SK-N-SH treated with all-trans-retinoic acid at 6 μM for 48 hours (cell line): ENCODE data around the gene SNRPA1.

Source experiments
- ATAC-seq: fragments of 200-7000 bp; cut with Tn5 transposase; 3 replicates; pipeline ENCODE4 v1.9.1; 2020; ENCODE audit warnings: mild to moderate bottlenecking, moderate library complexity
- ARNTL ChIP-seq: fragments of 450-650 bp; formaldehyde crosslinking; IDR thresholded peaks from 2 replicates; pipeline ENCODE4 v1.5.0; 2020; ENCODE audit warnings: low read depth, mild to moderate bottlenecking, moderate library complexity, borderline replicate concordance
- BACH2 ChIP-seq: fragments of 250-450 bp; sonication (Bioruptor Pico); IDR thresholded peaks from 2 replicates; pipeline ENCODE4 v1.9.0; 2021; ENCODE audit warnings: mild to moderate bottlenecking, borderline replicate concordance
- CSDC2 ChIP-seq: fragments of 250-450 bp; sonication (Bioruptor Pico); IDR thresholded peaks from 2 replicates; pipeline ENCODE4 v1.5.0; 2020; ENCODE audit warnings: mild to moderate bottlenecking, moderate library complexity
- ESRRG ChIP-seq: fragments of 250-450 bp; sonication (Bioruptor Pico); IDR thresholded peaks from 2 replicates; pipeline ENCODE4 v1.6.1; 2021; ENCODE audit warnings: mild to moderate bottlenecking
- GLIS3 ChIP-seq: fragments of 250-450 bp; sonication (Bioruptor Pico); IDR thresholded peaks from 2 replicates; pipeline ENCODE4 v1.5.0; 2020; ENCODE audit warnings: mild to moderate bottlenecking, moderate library complexity
- ISL1 ChIP-seq: fragments of 250-450 bp; sonication (Bioruptor Pico); IDR thresholded peaks from 2 replicates; pipeline ENCODE4 v2.1.2; 2022; ENCODE audit warnings: mild to moderate bottlenecking, moderate library complexity
- OSR1 ChIP-seq: fragments of 250-450 bp; sonication (Bioruptor Pico); IDR thresholded peaks from 2 replicates; pipeline ENCODE4 v1.8.0; 2022; ENCODE audit warnings: moderate library complexity, mild to moderate bottlenecking, inconsistent platforms
- POU6F1 ChIP-seq: fragments of 250-450 bp; sonication (Bioruptor Pico); IDR thresholded peaks from 2 replicates; pipeline ENCODE4 v1.8.0; 2021; ENCODE audit warnings: low read depth, mild to moderate bottlenecking, moderate library complexity, borderline replicate concordance
- PPARA ChIP-seq: fragments of 250-450 bp; sonication (Bioruptor Pico); IDR thresholded peaks from 2 replicates; pipeline ENCODE4 v1.5.0; 2020; ENCODE audit warnings: mild to moderate bottlenecking, borderline replicate concordance
- RARB ChIP-seq: fragments of 250-450 bp; sonication (Bioruptor Pico); IDR thresholded peaks from 2 replicates; pipeline ENCODE4 v1.8.0; 2021; ENCODE audit warnings: mild to moderate bottlenecking, moderate library complexity
- SNAI2 ChIP-seq: fragments of 250-450 bp; sonication (Bioruptor Pico); IDR thresholded peaks from 2 replicates; pipeline ENCODE4 v1.5.0; 2020; ENCODE audit warnings: mild to moderate bottlenecking, moderate library complexity
- TCF4 ChIP-seq: fragments of 250-450 bp; sonication (Bioruptor Pico); IDR thresholded peaks from 2 replicates; pipeline ENCODE4 v1.8.0; 2021; ENCODE audit warnings: mild to moderate bottlenecking, moderate library complexity, borderline replicate concordance
- TOX ChIP-seq: fragments of 250-450 bp; sonication (Bioruptor Pico); IDR thresholded peaks from 2 replicates; pipeline ENCODE4 v1.8.0; 2021; ENCODE audit warnings: mild to moderate bottlenecking, moderate library complexity, borderline replicate concordance
- TSHZ2 ChIP-seq: fragments of 250-450 bp; sonication (Bioruptor Pico); IDR thresholded peaks from 2 replicates; pipeline ENCODE4 v1.5.0; 2020; ENCODE audit warnings: mild to moderate bottlenecking, moderate library complexity
- ZC3H10 ChIP-seq: fragments of 250-450 bp; sonication (Bioruptor Pico); IDR thresholded peaks from 2 replicates; pipeline ENCODE4 v1.5.1; 2021; ENCODE audit warnings: mild to moderate bottlenecking, moderate library complexity
- ZFP3 ChIP-seq: fragments of 250-450 bp; sonication (Bioruptor Pico); IDR thresholded peaks from 2 replicates; pipeline ENCODE4 v1.5.0; 2020; ENCODE audit warnings: mild to moderate bottlenecking, moderate library complexity
- ZNF565 ChIP-seq: fragments of 450-650 bp; formaldehyde crosslinking; conservative IDR thresholded peaks from 2 replicates; pipeline ENCODE4 v1.5.0; 2020; ENCODE audit warnings: low read depth, mild to moderate bottlenecking, moderate library complexity
- ZNF70 ChIP-seq: fragments of 450-650 bp; formaldehyde crosslinking; IDR thresholded peaks from 2 replicates; pipeline ENCODE4 v1.5.0; 2020; ENCODE audit warnings: mild to moderate bottlenecking, moderate library complexity
- ZNF8 ChIP-seq: fragments of 450-650 bp; formaldehyde crosslinking; IDR thresholded peaks from 2 replicates; pipeline ENCODE4 v1.5.0; 2020; ENCODE audit warnings: mild to moderate bottlenecking, moderate library complexity
- TF ChIP-seq, protein P1 (sequence below): fragments of 250-450 bp; sonication (Bioruptor Pico); IDR thresholded peaks from 2 replicates; pipeline ENCODE4 v1.5.1; 2021; ENCODE audit warnings: mild to moderate bottlenecking, moderate library complexity
- TF ChIP-seq, protein P2 (sequence below): fragments of 250-450 bp; sonication (Bioruptor Pico); IDR thresholded peaks from 2 replicates; pipeline ENCODE4 v1.5.1; 2020; ENCODE audit warnings: low read depth, mild to moderate bottlenecking, moderate library complexity

SNRPA1 gene

GRCh38 chr15:101317336-101317872 lies 22.4 kb upstream of the SNRPA1 start:
- no peak for TF ChIP-seq RARB (CRISPR knock-in tag)
- TF ChIP-seq ZNF565 (CRISPR knock-in tag) = no peak
- TF ChIP-seq CSDC2 = no peak
- TF ChIP-seq, protein P1, sequence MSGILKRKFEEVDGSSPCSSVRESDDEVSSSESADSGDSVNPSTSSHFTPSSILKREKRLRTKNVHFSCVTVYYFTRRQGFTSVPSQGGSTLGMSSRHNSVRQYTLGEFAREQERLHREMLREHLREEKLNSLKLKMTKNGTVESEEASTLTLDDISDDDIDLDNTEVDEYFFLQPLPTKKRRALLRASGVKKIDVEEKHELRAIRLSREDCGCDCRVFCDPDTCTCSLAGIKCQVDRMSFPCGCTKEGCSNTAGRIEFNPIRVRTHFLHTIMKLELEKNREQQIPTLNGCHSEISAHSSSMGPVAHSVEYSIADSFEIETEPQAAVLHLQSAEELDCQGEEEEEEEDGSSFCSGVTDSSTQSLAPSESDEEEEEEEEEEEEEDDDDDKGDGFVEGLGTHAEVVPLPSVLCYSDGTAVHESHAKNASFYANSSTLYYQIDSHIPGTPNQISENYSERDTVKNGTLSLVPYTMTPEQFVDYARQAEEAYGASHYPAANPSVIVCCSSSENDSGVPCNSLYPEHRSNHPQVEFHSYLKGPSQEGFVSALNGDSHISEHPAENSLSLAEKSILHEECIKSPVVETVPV (CRISPR knock-in tag) = no peak
- no peak for TF ChIP-seq TOX (CRISPR knock-in tag)
- TF ChIP-seq OSR1 = no peak
- TF ChIP-seq ZFP3 (CRISPR knock-in tag) = no peak
- TF ChIP-seq ISL1 (CRISPR knock-in tag) = no peak
- TF ChIP-seq BACH2 = no peak
- TF ChIP-seq ZC3H10 (CRISPR knock-in tag) = no peak
- TF ChIP-seq POU6F1 = no peak
- no peak for TF ChIP-seq ARNTL (CRISPR knock-in tag)
- TF ChIP-seq ZNF70 (CRISPR knock-in tag) = no peak
- TF ChIP-seq SNAI2 (CRISPR knock-in tag) = no peak
- ATAC-seq = no peak

GRCh38 chr15:101316529-101316928 lies 21.5 kb upstream of the SNRPA1 start:
- no peak for TF ChIP-seq ARNTL (CRISPR knock-in tag)
- no peak for ATAC-seq

DNA sequence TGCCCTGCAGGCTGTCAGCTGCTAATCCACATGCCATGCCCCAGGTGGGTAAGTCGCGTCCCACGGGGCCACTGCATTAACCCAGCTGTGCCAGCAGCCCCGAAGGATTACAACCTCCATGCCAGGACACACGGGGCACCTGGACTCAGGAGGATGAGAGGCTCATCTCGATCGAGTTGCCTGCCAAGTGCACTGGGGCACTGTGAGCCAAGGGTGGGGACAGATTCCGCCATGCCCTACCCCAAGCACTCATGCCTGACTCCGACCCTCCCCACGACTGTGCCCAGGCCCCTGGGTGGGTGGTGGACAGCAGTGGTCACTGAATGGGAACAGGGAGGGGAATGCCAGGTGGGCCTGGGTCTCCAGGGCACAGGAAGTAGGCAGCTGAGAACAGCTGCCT lies 20.7 kb upstream of the SNRPA1 start:
- no peak for ATAC-seq
- no peak for TF ChIP-seq POU6F1
- no peak for TF ChIP-seq CSDC2
- TF ChIP-seq OSR1 = no peak
- TF ChIP-seq ZNF70 (CRISPR knock-in tag) = no peak
- no peak for TF ChIP-seq TCF4
- no peak for TF ChIP-seq TSHZ2 (CRISPR knock-in tag)
- no peak for TF ChIP-seq ESRRG
- TF ChIP-seq PPARA (CRISPR knock-in tag) = no peak
- TF ChIP-seq ZFP3 (CRISPR knock-in tag) = no peak
- TF ChIP-seq TOX (CRISPR knock-in tag) = no peak
- TF ChIP-seq BACH2 = no peak
- TF ChIP-seq ARNTL (CRISPR knock-in tag) = no peak
- TF ChIP-seq, protein P2, sequence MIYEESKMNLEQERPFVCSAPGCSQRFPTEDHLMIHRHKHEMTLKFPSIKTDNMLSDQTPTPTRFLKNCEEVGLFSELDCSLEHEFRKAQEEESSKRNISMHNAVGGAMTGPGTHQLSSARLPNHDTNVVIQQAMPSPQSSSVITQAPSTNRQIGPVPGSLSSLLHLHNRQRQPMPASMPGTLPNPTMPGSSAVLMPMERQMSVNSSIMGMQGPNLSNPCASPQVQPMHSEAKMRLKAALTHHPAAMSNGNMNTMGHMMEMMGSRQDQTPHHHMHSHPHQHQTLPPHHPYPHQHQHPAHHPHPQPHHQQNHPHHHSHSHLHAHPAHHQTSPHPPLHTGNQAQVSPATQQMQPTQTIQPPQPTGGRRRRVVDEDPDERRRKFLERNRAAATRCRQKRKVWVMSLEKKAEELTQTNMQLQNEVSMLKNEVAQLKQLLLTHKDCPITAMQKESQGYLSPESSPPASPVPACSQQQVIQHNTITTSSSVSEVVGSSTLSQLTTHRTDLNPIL = no peak
- TF ChIP-seq, protein P1 (CRISPR knock-in tag) = no peak
- TF ChIP-seq ZNF8 = no peak
- no peak for TF ChIP-seq GLIS3 (CRISPR knock-in tag)
- no peak for TF ChIP-seq ZNF565 (CRISPR knock-in tag)
- TF ChIP-seq RARB (CRISPR knock-in tag) = no peak
